ENCODE results near the gene PIK3CA.

- no peak for TF ChIP-seq CTCF (IDR thresholded peaks at IDR 0.05)
- TF ChIP-seq POLR2A (IDR thresholded peaks at IDR 0.05): no peak
- peak in 1 of 2 donors; percentile 70 for TF ChIP-seq POLR2AphosphoS5 (IDR thresholded peaks at IDR 0.05; ENCODE audit: insufficient read depth in 1 of 2, low read depth in 1 of 2)
Measured at GRCh38 chr3:179181021-179181472, 32.9 kb downstream of the PIK3CA start.

Data from vagina (tissue), 2 donors.